Spleen (tissue), 7 donors: ENCODE measurements around the gene WDR64.

Source experiments
- POLR2A ChIP-seq, 3 donors: fragments of 450-650 bp; IDR thresholded peaks; one replicate each; pipeline ENCODE4 v1.5.1; 2017; ENCODE audit warnings: antibody characterized with exemption in 3 of 3, mild to moderate bottlenecking in 1 of 3
- TF ChIP-seq, protein P1 (sequence below), 11 experiments: fragments of 200-600 bp in 7 of 11; fragments of 450-650 bp in 4 of 11; sonication (generic) in 4 of 11; IDR thresholded peaks in 8 of 11; conservative IDR thresholded peaks in 3 of 11; 1 replicate in 7 of 11; 2 replicates in 4 of 11; pipeline versions ENCODE4 v1.4.0 to v1.8.0; 2016 to 2021; ENCODE audit warnings: antibody characterized with exemption in 11 of 11, inconsistent platforms in 4 of 11, mild to moderate bottlenecking in 1 of 11
- donor health status: DM: no; HTN: no; CAD: no; lungs with moderate emphysema.
- donor health status: DM: no; HTN: no; CAD: no.
- donor health status: DM: no; HTN: no; CAD: no.

DNA sequence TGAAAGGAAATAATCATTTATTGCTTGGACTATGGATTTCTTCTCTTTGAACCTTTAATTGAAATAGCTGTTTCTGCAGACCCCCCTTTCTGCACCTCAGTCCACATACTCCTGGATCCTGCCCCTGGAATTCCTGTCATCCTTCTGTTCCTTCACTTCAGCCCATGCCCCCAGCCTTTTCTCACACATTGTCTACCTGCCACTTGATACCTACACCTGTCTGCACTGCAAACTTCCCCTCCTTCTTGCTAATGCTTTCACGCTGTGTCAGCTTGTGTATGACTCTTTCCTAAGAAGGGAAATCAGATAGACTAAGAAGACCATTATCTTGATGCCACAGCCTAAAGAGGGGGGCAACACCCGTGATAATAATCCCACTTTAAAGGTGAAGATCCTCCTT lies 115.7 kb downstream of the WDR64 start:
- TF ChIP-seq, protein P1, sequence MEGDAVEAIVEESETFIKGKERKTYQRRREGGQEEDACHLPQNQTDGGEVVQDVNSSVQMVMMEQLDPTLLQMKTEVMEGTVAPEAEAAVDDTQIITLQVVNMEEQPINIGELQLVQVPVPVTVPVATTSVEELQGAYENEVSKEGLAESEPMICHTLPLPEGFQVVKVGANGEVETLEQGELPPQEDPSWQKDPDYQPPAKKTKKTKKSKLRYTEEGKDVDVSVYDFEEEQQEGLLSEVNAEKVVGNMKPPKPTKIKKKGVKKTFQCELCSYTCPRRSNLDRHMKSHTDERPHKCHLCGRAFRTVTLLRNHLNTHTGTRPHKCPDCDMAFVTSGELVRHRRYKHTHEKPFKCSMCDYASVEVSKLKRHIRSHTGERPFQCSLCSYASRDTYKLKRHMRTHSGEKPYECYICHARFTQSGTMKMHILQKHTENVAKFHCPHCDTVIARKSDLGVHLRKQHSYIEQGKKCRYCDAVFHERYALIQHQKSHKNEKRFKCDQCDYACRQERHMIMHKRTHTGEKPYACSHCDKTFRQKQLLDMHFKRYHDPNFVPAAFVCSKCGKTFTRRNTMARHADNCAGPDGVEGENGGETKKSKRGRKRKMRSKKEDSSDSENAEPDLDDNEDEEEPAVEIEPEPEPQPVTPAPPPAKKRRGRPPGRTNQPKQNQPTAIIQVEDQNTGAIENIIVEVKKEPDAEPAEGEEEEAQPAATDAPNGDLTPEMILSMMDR (IDR thresholded peaks at IDR 0.05 in 8 of 11, conservative IDR thresholded peaks at IDR 0.05 in 3 of 11) = no peak
- TF ChIP-seq POLR2A (IDR thresholded peaks at IDR 0.05) = no peak
